Motor neuron (in vitro differentiated cells): ENCODE data around the gene KRTAP12-4. TPM values are rescaled to one million over a fixed set of nuclear protein-coding genes. Genes with fewer than 3 reads are reported as not detected.
A peak's percentile ranks its signal among the peaks of the same experiment; 100 is the strongest.
"Not testable (repeated sequence)": the region's sequence is repeated elsewhere in the genome, so short reads cannot be mapped to it uniquely, and the experiment has no call there.

Source experiments
- ATAC-seq, 8 experiments: fragments of 200-7000 bp; cut with Tn5 transposase; replicated peaks in 6 of 8; 2 replicates each; pipeline ENCODE4 v1.8.0; 2021; ENCODE audit warnings: mild to moderate bottlenecking in 8 of 8, moderate library complexity in 8 of 8
- H3K27ac ChIP-seq, 2 donors: fragments of 250-450 bp; sonication (Bioruptor Pico); 2 replicates each; pipeline ENCODE4 v1.9.0; 2021; ENCODE audit warnings: antibody characterized with exemption in 2 of 2, mild to moderate bottlenecking in 2 of 2, moderate library complexity in 1 of 2
- H3K4me1 ChIP-seq, 2 donors: fragments of 250-450 bp; sonication (Bioruptor Pico); replicated peaks in 1 of 2; 2 replicates each; pipeline ENCODE4 v1.6.1; 2021; ENCODE audit warnings: antibody characterized with exemption in 2 of 2, mild to moderate bottlenecking in 2 of 2, moderate library complexity in 1 of 2
- H3K4me3 ChIP-seq, 5 donors: fragments of 250-450 bp; sonication (Bioruptor Pico); 2 replicates each; pipeline ENCODE4 v1.9.0; 2021; ENCODE audit warnings: antibody characterized with exemption in 5 of 5, mild to moderate bottlenecking in 5 of 5, moderate library complexity in 4 of 5
- WGBS, 10 experiments: fragments of 450-650 bp; shearing (Covaris generic); methylation state at CpG; one replicate each; pipeline ENCODE4 v1.0.0; 2022; 5-methylcytosine and 5-hydroxymethylcytosine counted together
- in situ Hi-C, 9 experiments: fragments of 400-800 bp; cut with MboI; loops; one replicate each; pipeline ENCODE4 v1.15.0; 2021; ENCODE audit warnings: low sequenced_read_pairs in 9 of 9, low pct_unique_long_range_greater_than_20kb in 2 of 9; ENCODE audit not compliant: unreplicated experiment in 9 of 9
- total RNA-seq, 8 experiments: library from RNA; unstranded; fragments of 300-600 nt; gene quantifications; 2 replicates each; pipeline versions ENCODE4 v1.2.3 to v1.2.4, GENCODE V29; 2022

KRTAP12-4 gene
- total RNA-seq, 8 experiments from 2014 or later, result not detected

DNA sequence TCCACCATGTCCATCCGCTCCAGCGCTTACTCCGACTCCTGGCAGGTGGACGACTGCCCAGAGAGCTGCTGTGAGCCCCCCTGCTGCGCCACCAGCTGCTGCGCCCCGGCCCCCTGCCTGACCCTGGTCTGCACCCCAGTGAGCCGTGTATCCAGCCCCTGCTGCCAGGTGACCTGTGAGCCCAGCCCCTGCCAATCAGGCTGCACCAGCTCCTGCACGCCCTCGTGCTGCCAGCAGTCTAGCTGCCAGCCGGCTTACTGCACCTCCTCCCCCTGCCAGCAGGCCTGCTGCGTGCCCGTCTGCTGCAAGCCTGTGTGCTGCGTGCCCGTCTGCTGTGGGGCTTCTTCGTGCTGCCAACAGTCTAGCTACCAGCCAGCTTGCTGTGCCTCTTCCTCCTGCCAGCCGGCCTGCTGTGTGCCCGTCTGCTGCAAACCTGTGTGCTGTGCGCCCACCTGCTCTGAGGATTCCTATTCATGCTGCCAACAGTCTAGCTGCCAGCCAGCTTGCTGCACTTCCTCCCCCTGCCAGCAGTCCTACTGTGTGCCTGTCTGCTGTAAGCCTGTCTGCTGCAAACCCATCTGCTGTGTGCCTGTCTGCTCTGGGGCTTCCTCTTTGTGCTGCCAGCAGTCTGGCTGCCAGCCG lies 27.2 kb downstream of the KRTAP12-4 start:
- H3K4me1 ChIP-seq, H3K27ac ChIP-seq, in situ Hi-C loops, ATAC-seq, H3K4me3 ChIP-seq: not testable (repeated sequence)
- 0% methylated on average over 1 of the region's 20 CpGs; no CpG with 5 or more reads in 8 of the 10 experiments for WGBS, 10 experiments

GRCh38 chr21:44626673-44627143 lies 27.8 kb downstream of the KRTAP12-4 start, which contains the start of gene KRTAP10-9:
TSS of gene KRTAP10-9 (plus strand) at chr21:44627093. CDS start at chr21:44627172, 79 bp downstream.
- WGBS, 10 experiments, result 80% methylated on average over 1 of the region's 7 CpGs; no CpG with 5 or more reads in 9 of the 10 experiments
- no peak within 1 kb of the TSS for H3K4me3 ChIP-seq
- H3K27ac ChIP-seq, result no peak within 1 kb of the TSS
- no peak for ATAC-seq
- H3K4me1 ChIP-seq, result no peaks in the 10 kb centered on the region
- in situ Hi-C loops, result no loop called here

- WGBS, 10 experiments, result 14 to 100% (median 75%) methylated on average over 1 to 10 of the region's 10 CpGs; no CpG with 5 or more reads in 4 of the 10 experiments
- in situ Hi-C loops, result no loop called here
- Histone ChIP-seq H3K4me1 (no peaks in the 10 kb centered on the region), H3K4me3 (no peak overlapping the region), H3K27ac (no peak overlapping the region)
- ATAC-seq, result no peak
These were observed 28.2 kb downstream of the KRTAP12-4 start for GRCh38 chr21:44626262-44626661.

- ATAC-seq, result no peak
- Histone ChIP-seq H3K4me1 (no peaks in the 10 kb centered on the region), H3K4me3 (no peak overlapping the region), H3K27ac (no peak overlapping the region)
- 49 to 95% (median 87%) methylated on average over 2 to 7 of the region's 7 CpGs; no CpG with 5 or more reads in 3 of the 10 experiments for WGBS, 10 experiments
- in situ Hi-C loops, result no loop called here
These were observed 28.7 kb downstream of the KRTAP12-4 start for GRCh38 chr21:44625756-44626155.

- no peak for ATAC-seq
These were observed 30.9 kb downstream of the KRTAP12-4 start for GRCh38 chr21:44623575-44623974.

DNA sequence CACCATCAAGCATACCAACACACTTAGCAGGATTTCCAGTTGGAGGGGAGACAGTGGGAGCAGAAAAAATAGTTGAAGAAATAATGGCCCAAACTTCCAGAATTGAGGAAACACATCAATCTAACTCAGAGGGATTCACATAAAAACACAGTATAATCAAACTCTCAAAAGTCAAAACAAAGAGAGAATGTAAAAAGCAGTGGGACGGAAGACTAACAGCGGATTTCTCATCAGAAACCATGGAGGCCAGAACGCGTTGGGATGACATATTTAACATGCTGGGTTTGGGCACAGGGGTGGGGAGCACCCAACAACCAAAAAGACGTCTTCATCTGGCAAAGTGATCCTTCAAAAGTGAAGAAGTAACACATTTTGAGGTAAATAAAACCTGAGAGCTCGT lies 34.6 kb downstream of the KRTAP12-4 start:
- no peak for ATAC-seq
- Histone ChIP-seq H3K27ac (no peak overlapping the region), H3K4me1 (no peaks in the 10 kb centered on the region), H3K4me3 (no peak overlapping the region)
- WGBS, 10 experiments, result 0 to 92% (median 73%) methylated on average over 1 to 6 of the region's 6 CpGs
- in situ Hi-C loops, result no loop called here

More at GRCh38 chr21:44623575-44623974, 30.9 kb downstream of the KRTAP12-4 start:
- H3K27ac ChIP-seq, result no peak overlapping the region
- H3K4me3 ChIP-seq, result no peak overlapping the region
- H3K4me1 ChIP-seq, result no peaks in the 10 kb centered on the region
- in situ Hi-C loops, result no loop called here

GRCh38 chr21:44618909-44619308 lies 35.5 kb downstream of the KRTAP12-4 start:
- WGBS, 10 experiments, result 7 to 100% (median 78%) methylated on average over 1 to 3 of the region's 3 CpGs; no CpG with 5 or more reads in 4 of the 10 experiments
- no peak overlapping the region for H3K27ac ChIP-seq
- H3K4me1 ChIP-seq, result no peaks in the 10 kb centered on the region
- H3K4me3 ChIP-seq, result no peak overlapping the region
- no peak for ATAC-seq
- in situ Hi-C loops, result no loop called here

DNA sequence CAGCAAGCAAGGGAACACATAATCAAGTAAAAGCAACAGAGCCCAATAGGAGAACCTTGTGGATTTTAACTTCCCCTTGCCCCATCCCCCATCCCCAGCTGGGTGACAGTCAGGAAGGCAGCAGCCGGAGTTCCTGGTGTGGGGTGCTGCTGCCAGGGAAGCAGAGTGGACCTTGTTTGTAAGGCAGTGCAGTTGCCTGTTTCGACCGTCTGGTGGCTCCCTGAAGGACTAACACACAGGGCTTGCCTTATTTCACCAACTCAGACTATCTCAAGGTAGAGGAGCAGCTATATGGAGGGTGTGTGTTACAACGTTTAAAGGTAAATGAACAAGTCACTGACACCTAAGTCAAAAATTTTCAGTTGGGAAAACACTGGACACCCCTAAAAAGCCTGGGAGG lies 36.0 kb downstream of the KRTAP12-4 start:
- Histone ChIP-seq H3K4me1 (no peaks in the 10 kb centered on the region), H3K4me3 (no peak overlapping the region), H3K27ac (no peak overlapping the region)
- in situ Hi-C loops, result no loop called here
- ATAC-seq, result peak in 3 of 8 experiments; percentile 69 to 84 (median 71)
- WGBS, 10 experiments, result 0 to 80% (median 49%) methylated on average over 1 to 3 of the region's 4 CpGs; no CpG with 5 or more reads in 2 of the 10 experiments

DNA sequence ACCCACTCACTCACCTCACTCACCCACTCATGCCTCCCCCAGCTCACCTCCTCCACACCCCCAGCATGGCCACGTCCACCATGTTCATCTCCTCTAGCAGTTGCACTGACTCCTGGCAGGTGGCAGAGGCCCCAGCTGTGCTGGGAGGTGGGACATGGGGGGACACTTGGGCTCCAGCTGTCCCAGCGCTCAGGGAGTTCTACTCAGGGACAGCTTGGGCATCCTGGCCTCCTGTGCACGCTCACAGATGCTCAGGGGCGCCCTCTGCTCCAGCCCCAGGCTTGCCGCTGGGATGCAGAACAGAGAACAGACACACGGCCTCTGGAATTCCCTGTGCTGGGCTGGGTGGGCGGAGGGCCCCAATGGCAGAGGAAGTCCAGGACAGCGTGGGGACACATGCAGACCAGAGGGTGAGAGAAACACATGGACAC lies 37.4 kb downstream of the KRTAP12-4 start:
- in situ Hi-C loops, result no loop called here
- no peaks in the 10 kb centered on the region for H3K4me1 ChIP-seq
- no peak overlapping the region for H3K27ac ChIP-seq
- no peak overlapping the region for H3K4me3 ChIP-seq
- ATAC-seq, result no peak
- WGBS, 10 experiments, result 0 to 62% (median 37%) methylated on average over 2 to 6 of the region's 8 CpGs; no CpG with 5 or more reads in 6 of the 10 experiments

DNA sequence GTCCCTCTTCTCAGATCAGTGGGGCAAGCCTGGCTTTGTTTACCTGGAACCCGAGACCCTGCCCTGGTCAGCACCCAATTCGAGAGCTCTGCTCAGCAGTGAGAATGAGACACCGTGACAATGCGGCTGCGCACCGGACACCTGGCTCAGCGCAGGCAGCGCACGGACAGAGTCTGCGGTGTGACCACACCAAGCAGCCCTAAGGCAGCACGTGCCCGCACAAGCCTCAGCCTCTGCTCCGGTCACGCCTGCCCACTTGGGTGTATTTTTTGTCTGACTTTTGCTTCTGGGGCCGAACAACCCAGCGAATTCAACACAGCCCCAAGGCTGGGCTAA lies 37.9 kb downstream of the KRTAP12-4 start:
- ATAC-seq, result no peak
- no peak overlapping the region for H3K27ac ChIP-seq
- 48 to 90% (median 74%) methylated on average over 2 to 10 of the region's 16 CpGs; no CpG with 5 or more reads in 2 of the 10 experiments for WGBS, 10 experiments
- in situ Hi-C loops, result no loop called here
- H3K4me3 ChIP-seq, result no peak overlapping the region
- H3K4me1 ChIP-seq, result no peaks in the 10 kb centered on the region

- in situ Hi-C loops, result no loop called here
- H3K27ac ChIP-seq, result no peak overlapping the region
- 17 to 100% (median 56%) methylated on average over 1 to 9 of the region's 17 CpGs; no CpG with 5 or more reads in 4 of the 10 experiments for WGBS, 10 experiments
- H3K4me1 ChIP-seq, result no peaks in the 10 kb centered on the region
- no peak overlapping the region for H3K4me3 ChIP-seq
- no peak for ATAC-seq
These were observed 38.4 kb downstream of the KRTAP12-4 start for GRCh38 chr21:44615911-44616590.

- WGBS, 10 experiments, result 14 to 100% (median 64%) methylated on average over 2 to 8 of the region's 8 CpGs; no CpG with 5 or more reads in 1 of the 10 experiments
These were observed 39.0 kb downstream of the KRTAP12-4 start for GRCh38 chr21:44615466-44615865.

DNA sequence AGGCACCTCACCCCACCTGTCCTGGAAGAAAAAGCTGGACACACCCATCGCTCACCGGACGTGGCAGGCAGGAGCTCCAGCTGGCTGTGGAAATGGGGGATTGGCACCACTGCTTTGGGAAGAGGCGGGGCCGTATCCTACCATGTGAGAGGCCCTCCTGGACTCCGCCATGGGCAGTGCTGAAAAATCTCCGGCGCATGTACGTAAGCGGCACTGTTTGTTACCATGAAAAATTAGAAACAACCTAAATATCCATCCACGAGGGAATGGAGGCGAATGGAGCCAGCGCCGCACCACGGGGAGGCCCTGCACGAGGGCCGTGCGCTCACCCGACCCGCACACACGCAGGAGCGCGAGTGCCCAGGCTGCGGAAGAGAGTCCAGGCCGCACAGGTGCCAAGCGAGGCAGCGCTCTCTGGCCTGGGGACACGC lies 39.5 kb downstream of the KRTAP12-4 start:
- in situ Hi-C loops, result no loop called here
- 50 to 100% (median 94%) methylated on average over 1 to 15 of the region's 28 CpGs; no CpG with 5 or more reads in 3 of the 10 experiments for WGBS, 10 experiments

More at GRCh38 chr21:44615466-44615865, 39.0 kb downstream of the KRTAP12-4 start:
- Histone ChIP-seq H3K4me3 (no peak overlapping the region), H3K27ac (no peak overlapping the region), H3K4me1 (no peaks in the 10 kb centered on the region)
- no peak for ATAC-seq
- in situ Hi-C loops, result no loop called here

More for the DNA sequence above, 39.5 kb downstream of the KRTAP12-4 start:
- Histone ChIP-seq H3K27ac (no peak overlapping the region), H3K4me1 (no peaks in the 10 kb centered on the region), H3K4me3 (no peak overlapping the region)
- ATAC-seq, result no peak
